MCF 10A (cell line): ENCODE results near the gene FFAR2. TPM values are rescaled to one million over a fixed set of nuclear protein-coding genes. Genes with fewer than 3 reads are reported as not detected.
"Not testable (repeated sequence)": the region's sequence is repeated elsewhere in the genome, so short reads cannot be mapped to it uniquely, and the experiment has no call there.

Experiments
- BruUV-seq: library from RNA; stranded (reverse); fragments of 400-500 nt; replicated peaks from 2 replicates; lab custom pipeline; 2021; lab: Mats Ljungman, UMichigan
- CTCF ChIA-PET: fragments of 300-600 bp; sonication (Branson Sonifier 250); formaldehyde crosslinking; extraction: SDS; loops from one replicate; lab custom pipeline; 2021; ENCODE audit warnings: antibody characterized with exemption, inconsistent platforms; lab: Yijun Ruan, JAX
- POLR2A ChIA-PET: fragments of 300-600, 350-650 bp; sonication (Branson Sonifier 250); formaldehyde crosslinking; extraction: SDS; loops from one replicate; lab custom pipeline; 2020; ENCODE audit warnings: antibody characterized with exemption, inconsistent platforms; lab: Yijun Ruan, JAX
- DNase-seq: peaks from one replicate; pipeline ENCODE4 v3.0.0-alpha.2; 2018; ENCODE audit not compliant: unreplicated experiment
- H3K27ac Mint-ChIP-seq: one replicate; pipeline ENCODE4 v1.8.0; 2022; ENCODE audit warnings: mild to moderate bottlenecking, low read depth, mixed read lengths; ENCODE audit not compliant: unreplicated experiment
- H3K27me3 Mint-ChIP-seq: one replicate; pipeline ENCODE4 v1.8.0; 2022; ENCODE audit warnings: mixed read lengths; ENCODE audit not compliant: insufficient read depth, unreplicated experiment
- H3K36me3 Mint-ChIP-seq: one replicate; pipeline ENCODE4 v1.8.0; 2022; ENCODE audit warnings: mild to moderate bottlenecking, moderate library complexity, mixed read lengths; ENCODE audit not compliant: insufficient read depth, unreplicated experiment
- H3K4me1 Mint-ChIP-seq: one replicate; pipeline ENCODE4 v1.8.0; 2022; ENCODE audit warnings: mixed read lengths; ENCODE audit not compliant: insufficient read depth, unreplicated experiment
- H3K4me3 Mint-ChIP-seq: one replicate; pipeline ENCODE4 v1.8.0; 2022; ENCODE audit warnings: mild to moderate bottlenecking, moderate library complexity, mixed read lengths; ENCODE audit not compliant: unreplicated experiment
- H3K9me3 Mint-ChIP-seq: one replicate; pipeline ENCODE4 v1.8.0; 2022; ENCODE audit warnings: mixed read lengths; ENCODE audit not compliant: unreplicated experiment
- CTCF ChIP-seq: fragments of 200-600 bp; IDR thresholded peaks from one replicate; pipeline ENCODE4 v1.8.0; 2022; ENCODE audit warnings: antibody characterized with exemption, mild to moderate bottlenecking; ENCODE audit not compliant: unreplicated experiment
- intact Hi-C: fragments of 100-400 bp; cut with micrococcal nuclease; formaldehyde crosslinking; loops from 2 replicates; pipeline ENCODE4 v1.14.1; 2022
- total RNA-seq: library from RNA; stranded (reverse); gene quantifications from 2 replicates; pipeline ENCODE4 v1.2.3, GENCODE V29; 2022

The FFAR2 gene
- total RNA-seq, 1 experiment from 2014 or later: not detected

DNA sequence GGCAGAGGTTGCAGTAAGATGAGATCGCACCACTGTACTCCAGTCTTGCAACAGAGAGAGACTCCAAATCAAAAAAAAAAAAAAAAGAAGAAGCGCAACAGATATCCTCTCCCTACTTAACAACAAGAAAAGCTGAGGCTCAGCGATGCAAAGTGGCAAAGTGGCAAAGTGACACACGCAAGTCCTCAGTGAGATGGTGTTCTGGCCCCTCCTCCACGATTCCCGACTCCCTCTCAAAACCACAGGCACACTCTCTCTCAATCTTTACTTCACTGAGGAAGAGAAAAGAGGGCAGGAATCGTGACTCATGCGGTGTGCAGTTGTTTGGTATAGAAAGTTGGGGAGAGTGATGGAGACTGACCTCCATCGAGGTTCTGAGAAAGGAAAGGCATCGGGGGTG is 12.6 kb downstream of the FFAR2 start:
- no peak for TF ChIP-seq CTCF
- no peak overlapping the region for H3K4me3 Mint-ChIP-seq
- no peak for DNase-seq
- ChIA-PET POLR2A (no interaction called here), CTCF (interaction anchor here (0.5 to 1.1 kb wide), 4 partner anchors 9 to 88 kb away, joined by 3 to 4 read pairs (median 3); no protein-coding TSS in a partner anchor)
- no TSS peak for BruUV-seq
- no peaks in the 10 kb centered on the region for H3K36me3 Mint-ChIP-seq
- no peaks in the 10 kb centered on the region for H3K9me3 Mint-ChIP-seq
- intact Hi-C loops: loop anchor here (10.0 kb wide), 1 partner anchor 316 kb away; the partner anchor contains the start of gene FXYD7
- H3K4me1 Mint-ChIP-seq: no peaks in the 10 kb centered on the region
- H3K27ac Mint-ChIP-seq: no peak overlapping the region
- peaks cover 62% of the 10 kb centered on the region for H3K27me3 Mint-ChIP-seq

DNA sequence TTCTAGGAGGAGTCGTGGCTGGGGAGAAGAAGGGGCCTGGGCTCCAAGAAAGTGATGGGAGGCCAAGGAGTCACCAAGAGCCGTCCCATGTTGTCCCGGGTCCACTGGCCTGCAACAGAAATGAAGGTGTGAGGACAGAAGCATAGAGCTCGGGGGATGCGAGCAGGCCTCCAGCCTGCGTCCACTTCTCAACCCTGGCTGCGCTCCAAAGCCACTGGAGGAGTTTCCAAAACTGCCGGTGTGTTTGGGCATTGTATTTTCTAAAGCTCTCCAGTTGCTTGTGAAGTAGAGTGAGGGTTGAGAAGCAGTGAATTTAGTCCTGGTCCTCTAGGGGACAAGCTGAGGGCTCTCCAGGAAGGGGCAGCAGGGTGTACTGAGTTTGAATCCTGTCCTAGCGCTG is 13.0 kb downstream of the FFAR2 start:
- H3K9me3 Mint-ChIP-seq: no peaks in the 10 kb centered on the region
- no peaks in the 10 kb centered on the region for H3K4me1 Mint-ChIP-seq
- intact Hi-C loops: loop anchor here (10.0 kb wide), 1 partner anchor 316 kb away; the partner anchor contains the start of gene FXYD7
- peaks cover 64% of the 10 kb centered on the region for H3K27me3 Mint-ChIP-seq
- no peak for DNase-seq
- TF ChIP-seq CTCF: no peak
- BruUV-seq: no TSS peak
- no peaks in the 10 kb centered on the region for H3K36me3 Mint-ChIP-seq
- POLR2A ChIA-PET: no interaction called here
- CTCF ChIA-PET: interaction anchor here (0.5 to 2.3 kb wide), 4 partner anchors 11 to 88 kb away, joined by 3 to 9 read pairs (median 3); no protein-coding TSS in a partner anchor
- no peak overlapping the region for H3K27ac Mint-ChIP-seq
- no peak overlapping the region for H3K4me3 Mint-ChIP-seq

- POLR2A ChIA-PET, H3K27ac Mint-ChIP-seq, H3K36me3 Mint-ChIP-seq, H3K4me3 Mint-ChIP-seq, BruUV-seq, H3K9me3 Mint-ChIP-seq, H3K4me1 Mint-ChIP-seq, DNase-seq: not testable (repeated sequence)
- CTCF ChIA-PET: interaction anchor here (2.2 to 2.3 kb wide), 2 partner anchors 11 to 109 kb away, joined by 9 to 14 read pairs; no protein-coding TSS in a partner anchor
- peaks cover 60% of the 10 kb centered on the region for H3K27me3 Mint-ChIP-seq
- intact Hi-C loops: loop anchor here (10.0 kb wide), 1 partner anchor 317 kb away; the partner anchor contains the start of gene FXYD7
Observed at GRCh38 chr19:35461788-35462187, 13.7 kb downstream of the FFAR2 start.

GRCh38 chr19:35462476-35462953 is 14.5 kb downstream of the FFAR2 start:
- no peaks in the 10 kb centered on the region for H3K4me1 Mint-ChIP-seq

GRCh38 chr19:35462956-35463355 is 14.9 kb downstream of the FFAR2 start:
- BruUV-seq, H3K27ac Mint-ChIP-seq, DNase-seq, H3K4me3 Mint-ChIP-seq, POLR2A ChIA-PET, H3K4me1 Mint-ChIP-seq, H3K36me3 Mint-ChIP-seq, H3K9me3 Mint-ChIP-seq: not testable (repeated sequence)
- intact Hi-C loops: loop anchor here (10.0 kb wide), 1 partner anchor 318 kb away; the partner anchor contains the start of gene FXYD7
- peaks cover 48% of the 10 kb centered on the region for H3K27me3 Mint-ChIP-seq
- CTCF ChIA-PET: interaction anchor here (0.9 to 2.3 kb wide), 3 partner anchors 9 to 110 kb away, joined by 3 to 14 read pairs (median 9); no protein-coding TSS in a partner anchor

More at GRCh38 chr19:35462476-35462953, 14.5 kb downstream of the FFAR2 start:
- intact Hi-C loops: loop anchor here (10.0 kb wide), 1 partner anchor 318 kb away; the partner anchor contains the start of gene FXYD7
- Mint-ChIP-seq H3K9me3 (no peaks in the 10 kb centered on the region), H3K27me3 (peaks cover 53% of the 10 kb centered on the region), H3K36me3 (no peaks in the 10 kb centered on the region), H3K27ac (no peak overlapping the region), H3K4me3 (no peak overlapping the region)
- POLR2A ChIA-PET: no interaction called here
- no peak for TF ChIP-seq CTCF
- CTCF ChIA-PET: interaction anchor here (0.9 to 2.3 kb wide), 3 partner anchors 10 to 109 kb away, joined by 3 to 14 read pairs (median 9); no protein-coding TSS in a partner anchor
- BruUV-seq: no TSS peak
- no peak for DNase-seq
